Ectodermal cell (in vitro differentiated cells): ENCODE results near the gene FNDC10.

Experiments used
- H3K27ac ChIP-seq: 2 replicates; pipeline ENCODE4 v1.7.0; 2013; ENCODE audit warnings: mild to moderate bottlenecking, low read depth, low read length; ENCODE audit not compliant: insufficient read depth, poor library complexity, severe bottlenecking
- H3K27me3 ChIP-seq: 2 replicates; pipeline ENCODE4 v1.7.0; 2013; ENCODE audit warnings: mild to moderate bottlenecking, low read length; ENCODE audit not compliant: insufficient read depth, control insufficient read depth, poor library complexity, severe bottlenecking
- H3K36me3 ChIP-seq: one replicate; pipeline ENCODE4 v1.7.0; 2013; ENCODE audit warnings: low read length; ENCODE audit not compliant: control insufficient read depth, insufficient read depth
- H3K4me1 ChIP-seq: one replicate; pipeline ENCODE4 v1.7.0; 2013; ENCODE audit warnings: low read length; ENCODE audit not compliant: control insufficient read depth, insufficient read depth
- H3K4me3 ChIP-seq: 2 replicates; pipeline ENCODE4 v1.7.0; 2013; ENCODE audit warnings: low read depth, low read length, control low read depth; ENCODE audit not compliant: insufficient read depth
- H3K9me3 ChIP-seq: 2 replicates; pipeline ENCODE4 v1.7.0; 2013; ENCODE audit warnings: mild to moderate bottlenecking, low read length, moderate library complexity; ENCODE audit not compliant: control insufficient read depth
- WGBS, 2 experiments: methylation state at CpG; one replicate each; pipeline ENCODE4 v1.1.7; 2013; ENCODE audit warnings: missing lambda C conversion rate in 2 of 2; 5-methylcytosine and 5-hydroxymethylcytosine counted together

Gene FNDC10

DNA sequence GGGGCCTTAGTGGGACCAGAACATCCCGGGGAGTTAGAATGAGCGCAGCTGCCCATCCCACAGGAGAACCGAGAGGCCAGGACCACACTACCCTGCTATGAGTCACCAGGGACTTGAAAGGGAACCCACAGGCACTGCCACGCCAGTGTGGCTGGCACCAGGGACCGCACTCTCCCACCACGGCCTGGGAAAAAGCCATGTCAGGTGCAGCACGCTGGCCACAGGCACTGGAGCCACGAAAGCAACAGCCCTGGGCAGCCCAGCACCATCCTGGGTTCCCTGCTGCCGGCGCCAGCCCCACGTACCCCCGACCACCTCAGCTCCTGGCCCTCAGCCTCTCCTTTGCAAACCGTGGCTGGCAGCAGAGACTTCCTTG, 45.4 kb downstream of the FNDC10 start:
- no peak overlapping the region for H3K4me3 ChIP-seq
- H3K27ac ChIP-seq: no peak overlapping the region
- WGBS, 2 experiments: 94 to 95% methylated on average over 13 of the region's 13 CpGs

DNA sequence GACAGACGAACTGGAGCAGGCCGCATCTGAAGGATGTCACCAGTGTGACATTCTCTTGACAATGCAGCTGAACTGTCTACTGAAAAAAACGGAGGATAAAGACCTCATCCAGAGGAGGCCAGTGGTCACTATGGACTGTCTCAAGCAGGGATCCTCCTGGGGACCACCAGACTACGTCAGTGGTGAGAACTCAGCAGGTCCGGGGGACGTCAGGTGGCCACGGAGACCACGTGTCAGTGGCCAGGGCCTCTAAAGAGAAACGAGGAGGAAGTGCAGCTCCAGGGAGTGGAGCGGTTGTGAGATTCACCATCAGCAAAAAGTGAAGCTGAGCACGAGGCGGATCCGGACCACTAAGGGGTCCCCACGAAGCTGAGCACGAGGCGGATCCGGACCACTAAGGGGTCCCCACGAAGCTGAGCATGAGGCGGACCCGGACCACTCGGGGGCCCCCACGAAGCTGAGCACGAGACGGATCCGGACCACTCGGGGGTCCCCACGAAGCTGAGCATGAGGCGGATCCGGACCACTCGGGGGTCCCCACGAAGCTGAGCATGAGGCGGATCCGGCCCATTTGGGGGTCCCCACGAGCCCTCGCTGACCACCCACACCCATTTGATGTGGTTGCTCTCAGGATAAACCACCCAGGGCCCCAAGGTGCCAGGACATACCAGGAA, 46.0 kb downstream of the FNDC10 start:
- WGBS, 2 experiments: 95 to 96% methylated on average over 35 of the region's 35 CpGs
- Histone ChIP-seq H3K27me3 (no peaks in the 10 kb centered on the region), H3K4me3 (no peak overlapping the region)

More for the DNA sequence above, 45.4 kb downstream of the FNDC10 start:
- Histone ChIP-seq H3K27me3 (no peaks in the 10 kb centered on the region), H3K36me3 (no peaks in the 10 kb centered on the region), H3K4me1 (peaks cover 4% of the 10 kb centered on the region), H3K9me3 (no peaks in the 10 kb centered on the region)

DNA sequence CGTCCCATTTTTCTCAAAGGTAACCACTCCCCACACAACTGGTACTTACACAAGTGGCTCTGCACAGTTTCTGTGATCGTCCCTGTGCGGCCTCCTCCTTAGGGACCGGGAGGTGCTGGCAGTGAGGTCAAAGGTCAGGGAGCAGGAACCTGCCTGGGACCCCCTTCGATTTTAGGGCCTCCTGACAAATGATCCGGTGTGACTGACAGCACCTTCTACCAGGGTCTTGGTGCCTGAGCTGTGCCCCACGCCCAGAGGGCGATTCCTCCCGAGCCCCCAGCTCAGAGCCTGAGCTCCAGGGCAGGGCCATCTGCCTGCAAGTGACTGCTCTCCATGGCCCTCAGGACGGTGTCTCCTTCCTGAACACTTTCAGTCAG, 47.7 kb downstream of the FNDC10 start:
- Histone ChIP-seq H3K4me1 (peaks cover 4% of the 10 kb centered on the region), H3K4me3 (no peak overlapping the region), H3K36me3 (no peaks in the 10 kb centered on the region), H3K27ac (no peak overlapping the region), H3K27me3 (no peaks in the 10 kb centered on the region), H3K9me3 (no peaks in the 10 kb centered on the region)
- 93 to 94% methylated on average over 10 of the region's 10 CpGs for WGBS, 2 experiments

More for the DNA sequence above, 46.0 kb downstream of the FNDC10 start:
- Histone ChIP-seq H3K4me1 (peaks cover 4% of the 10 kb centered on the region), H3K27ac (no peak overlapping the region), H3K36me3 (no peaks in the 10 kb centered on the region), H3K9me3 (no peaks in the 10 kb centered on the region)

DNA sequence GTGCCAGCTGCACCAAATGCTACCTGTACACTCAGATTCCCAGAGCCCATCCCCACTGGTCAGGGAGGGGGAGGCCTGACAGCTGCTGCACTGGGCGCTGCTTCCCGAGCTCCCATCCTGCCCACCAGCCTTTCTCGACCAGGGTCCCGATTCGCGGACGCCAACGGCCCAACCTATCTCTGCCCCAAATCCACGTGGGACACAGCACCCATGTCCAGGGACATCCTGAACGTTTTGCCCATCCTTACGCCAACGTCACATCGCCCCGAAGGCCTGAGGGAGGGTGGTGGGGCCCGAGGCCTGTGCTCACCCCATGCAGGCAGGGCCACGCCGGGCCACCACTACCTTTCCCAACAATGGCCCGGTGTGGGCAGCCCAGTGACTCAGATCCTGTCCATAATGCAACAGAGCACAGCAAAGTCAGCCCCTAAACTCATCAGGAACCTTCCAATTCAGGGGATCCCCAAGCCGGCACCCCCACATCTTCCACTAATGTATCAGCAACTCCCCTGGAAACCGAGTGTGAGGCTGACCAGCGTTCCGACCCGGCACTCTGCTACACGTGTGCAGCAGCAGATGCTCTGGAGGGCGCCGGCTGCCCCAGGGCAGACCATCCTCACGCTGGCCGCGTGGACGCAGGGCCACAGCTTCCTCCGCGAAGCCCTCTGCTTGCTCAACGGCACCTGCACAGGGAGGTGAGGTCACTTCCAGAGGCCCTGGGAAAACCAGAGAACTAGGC, 48.2 kb downstream of the FNDC10 start:
- Histone ChIP-seq H3K27ac (no peak overlapping the region), H3K9me3 (no peaks in the 10 kb centered on the region), H3K4me3 (no peak overlapping the region), H3K27me3 (no peaks in the 10 kb centered on the region), H3K36me3 (no peaks in the 10 kb centered on the region), H3K4me1 (peaks cover 4% of the 10 kb centered on the region)
- 93 to 95% methylated on average over 33 of the region's 33 CpGs for WGBS, 2 experiments

DNA sequence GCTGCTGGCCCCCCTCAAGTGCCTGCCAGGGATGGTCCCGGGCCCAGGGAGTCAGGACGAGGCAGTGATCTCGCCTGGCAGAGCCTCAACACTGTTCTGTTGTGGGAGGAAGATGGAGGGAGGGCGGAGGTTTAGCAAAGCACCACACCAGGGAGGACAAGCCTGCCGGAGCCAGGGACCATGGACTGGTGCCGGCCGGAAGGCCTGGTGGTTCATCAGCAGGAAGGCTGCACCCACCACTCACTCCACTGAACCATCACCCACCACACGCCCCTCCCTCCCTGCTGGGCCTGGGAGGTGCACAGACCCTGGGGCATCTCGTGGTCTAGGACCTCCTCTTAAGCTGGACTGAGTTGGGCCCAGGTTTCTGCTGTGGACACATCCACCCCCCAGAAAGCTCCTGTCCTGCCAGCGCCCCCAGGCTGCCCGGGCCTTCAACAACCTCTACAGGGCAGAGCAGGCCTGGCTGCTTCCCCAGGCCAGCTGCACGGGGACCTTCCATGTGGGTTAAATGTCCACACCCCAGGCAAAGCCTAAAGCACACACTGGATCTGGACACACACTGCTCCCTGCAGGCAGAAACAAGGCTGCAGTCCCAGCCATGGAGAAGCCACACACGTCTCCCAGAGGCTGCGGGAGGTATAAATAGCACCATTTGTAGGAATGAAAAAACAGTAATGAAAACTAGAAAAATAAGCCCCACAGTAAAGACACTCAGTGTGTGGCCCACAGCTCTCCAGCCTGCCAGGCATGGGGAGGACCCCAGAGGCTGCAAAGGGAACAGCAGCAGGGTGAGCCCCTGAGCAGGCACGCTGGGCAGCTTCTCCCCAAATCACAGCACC, 49.1 kb downstream of the FNDC10 start:
- no peaks in the 10 kb centered on the region for H3K27me3 ChIP-seq
- H3K4me3 ChIP-seq: no peak overlapping the region
- peaks cover 4% of the 10 kb centered on the region for H3K4me1 ChIP-seq
- no peaks in the 10 kb centered on the region for H3K9me3 ChIP-seq
- WGBS, 2 experiments: 86% methylated on average over 15 of the region's 15 CpGs
- no peak overlapping the region for H3K27ac ChIP-seq
- no peaks in the 10 kb centered on the region for H3K36me3 ChIP-seq

GRCh38 chr1:1550087-1550486, 49.8 kb downstream of the FNDC10 start:
- no peak overlapping the region for H3K27ac ChIP-seq
- no peaks in the 10 kb centered on the region for H3K9me3 ChIP-seq
- peaks cover 4% of the 10 kb centered on the region for H3K4me1 ChIP-seq
- 94 to 96% methylated on average over 5 of the region's 7 CpGs for WGBS, 2 experiments
- no peak overlapping the region for H3K4me3 ChIP-seq
- H3K27me3 ChIP-seq: no peaks in the 10 kb centered on the region
- H3K36me3 ChIP-seq: no peaks in the 10 kb centered on the region

- Histone ChIP-seq H3K9me3 (no peaks in the 10 kb centered on the region), H3K4me3 (no peak overlapping the region), H3K4me1 (no peaks in the 10 kb centered on the region), H3K27ac (no peak overlapping the region), H3K36me3 (no peaks in the 10 kb centered on the region), H3K27me3 (no peaks in the 10 kb centered on the region)
- 91 to 94% methylated on average over 14 of the region's 14 CpGs for WGBS, 2 experiments
Observed at GRCh38 chr1:1548591-1548990, 51.3 kb downstream of the FNDC10 start.
